Colonic mucosa (tissue), 4 donors: Measurements from ENCODE around the gene NPDC1. TPM values are rescaled to one million over a fixed set of nuclear protein-coding genes. Genes with fewer than 3 reads are reported as not detected.
A peak's percentile ranks its signal among the peaks of the same experiment; 100 is the strongest.

ENCODE experiments used
- DNase-seq: peaks from one replicate; pipeline ENCODE4 v3.0.0-alpha.2; 2020
- H3K27ac ChIP-seq: fragments of 200-600 bp; one replicate; pipeline ENCODE4 v1.8.0; 2021
- H3K27me3 ChIP-seq: fragments of 200-600 bp; one replicate; pipeline ENCODE4 v1.8.0; 2021
- H3K36me3 ChIP-seq: fragments of 200-600 bp; one replicate; pipeline ENCODE4 v1.8.0; 2021
- H3K4me1 ChIP-seq: fragments of 200-600 bp; one replicate; pipeline ENCODE4 v1.8.0; 2021; ENCODE audit warnings: mild to moderate bottlenecking
- H3K4me3 ChIP-seq: fragments of 200-600 bp; one replicate; pipeline ENCODE4 v1.8.0; 2021
- H3K9ac ChIP-seq, 2 donors: one replicate each; pipeline ENCODE4 v1.7.0; 2013; ENCODE audit warnings: control low read depth in 2 of 2, low read depth in 2 of 2, low read length in 2 of 2
- H3K9me3 ChIP-seq: fragments of 200-600 bp; one replicate; pipeline ENCODE4 v1.8.0; 2021
- CTCF ChIP-seq: fragments of 200-600 bp; IDR thresholded peaks from one replicate; pipeline ENCODE4 v1.8.0; 2022; ENCODE audit warnings: antibody characterized with exemption, mild to moderate bottlenecking
- intact Hi-C: fragments of 100-400 bp; cut with DNase I; formaldehyde crosslinking; loops from one replicate; pipeline ENCODE4 v1.14.1; 2022
- total RNA-seq, 2 donors: library from RNA; stranded (reverse); fragmentation: NEBNext Ultra II Directional in 1 of 2; extraction: Animal tissue kit (Norgen Biotek cat#: 25700) in 1 of 2; gene quantifications; one replicate each; pipeline ENCODE4 v1.2.1, GENCODE V29; 2021
- donor health status: healthy.
- donor health status: DM: no; HTN: no; CAD: no.
- donor health status: DM: no; HTN: no; CAD: no.

The NPDC1 gene
- total RNA-seq, 2 donors from 2014 or later, result 149 to 177 TPM

- peak within 1 kb of the TSS; percentile 94 for H3K27ac ChIP-seq
- H3K9ac ChIP-seq, result peak within 1 kb of the TSS; percentile 87 to 93
- no peaks in the 10 kb centered on the region for H3K9me3 ChIP-seq
- no peak for TF ChIP-seq CTCF
- H3K36me3 ChIP-seq, result no peaks in the 10 kb centered on the region
- peak; percentile 99 for DNase-seq
- peak within 1 kb of the TSS; percentile 90 for H3K4me3 ChIP-seq
- intact Hi-C loops, result no loop called here
- H3K4me1 ChIP-seq, result peaks cover 7% of the 10 kb centered on the region
- no peaks in the 10 kb centered on the region for H3K27me3 ChIP-seq
Observed at GRCh38 chr9:137086531-137087408, 40.8 kb upstream of the NPDC1 start, which contains the start of gene MAN1B1. Gene MAN1B1 (plus strand): TSS chr9:137086985. CDS start chr9:137087000, 15 bp downstream.

- TF ChIP-seq CTCF, result no peak
- Histone ChIP-seq H3K36me3 (no peaks in the 10 kb centered on the region), H3K9ac (peak overlapping the region; percentile 76 to 87), H3K4me1 (peaks cover 7% of the 10 kb centered on the region), H3K27me3 (no peaks in the 10 kb centered on the region), H3K27ac (peak overlapping the region; percentile 94), H3K9me3 (no peaks in the 10 kb centered on the region), H3K4me3 (peak overlapping the region; percentile 90)
- intact Hi-C loops, result no loop called here
- DNase-seq, result peak; percentile 57
Observed at GRCh38 chr9:137085920-137086530, 40.0 kb upstream of the NPDC1 start.

- intact Hi-C loops, result no loop called here
- Histone ChIP-seq H3K27me3 (no peaks in the 10 kb centered on the region), H3K4me3 (no peak overlapping the region), H3K9ac (no peak overlapping the region), H3K4me1 (peaks cover 7% of the 10 kb centered on the region), H3K36me3 (no peaks in the 10 kb centered on the region), H3K9me3 (no peaks in the 10 kb centered on the region), H3K27ac (no peak overlapping the region)
- no peak for TF ChIP-seq CTCF
- no peak for DNase-seq
Observed at GRCh38 chr9:137084526-137084925, 38.5 kb upstream of the NPDC1 start.

- H3K9me3 ChIP-seq, result no peaks in the 10 kb centered on the region
- no peaks in the 10 kb centered on the region for H3K36me3 ChIP-seq
- H3K4me1 ChIP-seq, result peaks cover 12% of the 10 kb centered on the region
- no peak overlapping the region for H3K4me3 ChIP-seq
- no peak overlapping the region for H3K9ac ChIP-seq
- no peak for TF ChIP-seq CTCF
- intact Hi-C loops, result no loop called here
- H3K27ac ChIP-seq, result peak overlapping the region; percentile 27
- no peak for DNase-seq
- H3K27me3 ChIP-seq, result no peaks in the 10 kb centered on the region
Observed at GRCh38 chr9:137083394-137084004, 37.5 kb upstream of the NPDC1 start.

- DNase-seq, result no peak
Observed at GRCh38 chr9:137082925-137083290, 36.9 kb upstream of the NPDC1 start.

More at GRCh38 chr9:137082925-137083290, 36.9 kb upstream of the NPDC1 start:
- no peak for TF ChIP-seq CTCF
- H3K4me1 ChIP-seq, result peaks cover 13% of the 10 kb centered on the region
- H3K9me3 ChIP-seq, result no peaks in the 10 kb centered on the region
- H3K4me3 ChIP-seq, result no peak overlapping the region
- H3K27ac ChIP-seq, result peak overlapping the region; percentile 27
- H3K27me3 ChIP-seq, result no peaks in the 10 kb centered on the region
- no peak overlapping the region for H3K9ac ChIP-seq
- intact Hi-C loops, result no loop called here
- H3K36me3 ChIP-seq, result no peaks in the 10 kb centered on the region
